ENCODE measurements around the gene ECSCR. TPM values are rescaled to one million over a fixed set of nuclear protein-coding genes. Genes with fewer than 3 reads are reported as not detected.

The ECSCR gene
- total and polyA plus RNA-seq, 7 experiments from 2014 or later, result 0.19 to 0.73 (median 0.37) TPM; not detected in 3

DNA sequence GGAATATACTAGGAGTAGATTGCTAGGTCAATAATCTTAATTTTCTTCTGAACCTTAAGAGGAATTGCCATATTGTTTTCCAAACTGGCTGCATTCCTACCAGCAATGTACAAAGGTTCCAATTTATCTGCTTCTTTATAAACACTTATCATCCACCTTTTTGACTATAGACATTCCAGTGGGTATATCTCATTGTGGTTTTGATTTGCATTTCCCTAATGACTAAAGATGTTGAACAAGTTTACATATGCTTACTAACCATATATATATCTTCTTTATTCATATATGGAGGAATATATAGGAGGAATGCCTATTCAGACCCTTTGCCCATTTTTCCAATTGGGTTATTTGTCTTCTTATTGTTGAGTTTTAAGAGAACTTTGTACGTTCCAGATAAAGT is 30.8 kb downstream of the ECSCR start:
- Histone ChIP-seq H3K4me1 (ENCODE audit: control insufficient read depth in 2 of 2, insufficient read depth in 2 of 2, low read length in 2 of 2) (peaks cover 0 to 5% of the 10 kb centered on the region in 2 donors), H3K9me3 (ENCODE audit: control insufficient read depth in 2 of 3, low read length in 3 of 3) (no peaks in the 10 kb centered on the region), H3K27me3 (ENCODE audit: control insufficient read depth in 2 of 2, insufficient read depth in 2 of 2, low read length in 2 of 2) (no peaks in the 10 kb centered on the region), H3K27ac (ENCODE audit: low read depth, low read length) (no peak overlapping the region), H3K36me3 (ENCODE audit: control insufficient read depth in 2 of 3, insufficient read depth in 3 of 3, low read length in 3 of 3) (peaks cover 0 to 5% (median 0%) of the 10 kb centered on the region in 3 experiments), H3K4me3 (ENCODE audit: low read length) (no peak overlapping the region)
- ChIA-PET CTCF (interaction anchor here (1.7 kb wide), 1 partner anchor 9 kb away, joined by 6 read pairs; no protein-coding TSS in a partner anchor), POLR2A (no interaction called here)
- Mint-ChIP-seq H3K4me3 (no peak overlapping the region), H3K27me3 (no peaks in the 10 kb centered on the region), H3K36me3 (peaks cover 0 to 21% (median 4%) of the 10 kb centered on the region in 5 donors), H3K27ac (peak overlapping the region in 2 of 9 donors; percentile 20 to 51), H3K9me3 (no peaks in the 10 kb centered on the region), H3K4me1 (peaks cover 0 to 21% (median 12%) of the 10 kb centered on the region in 7 donors)
- ATAC-seq (no peak), DNase-seq (no peak)
- intact Hi-C loops (cut with micrococcal nuclease), result no loop called here

DNA sequence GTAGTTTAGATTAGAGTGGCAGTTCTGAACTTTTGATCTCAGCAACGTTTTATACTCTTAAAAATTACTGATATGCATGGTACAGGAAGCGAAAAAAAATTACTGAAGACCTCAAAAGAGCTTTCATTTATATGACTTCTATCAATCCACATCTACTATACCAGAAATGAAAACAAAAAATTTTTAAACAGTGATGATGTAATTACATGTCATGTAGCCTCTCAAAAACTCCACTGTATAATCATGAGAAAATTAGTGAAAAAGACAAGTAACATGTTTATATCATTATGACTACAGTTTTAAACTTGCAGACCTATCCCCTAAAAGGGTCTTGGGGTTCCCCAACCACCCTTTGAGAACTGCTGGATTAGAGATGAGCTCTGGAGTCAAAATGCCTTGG is 32.5 kb downstream of the ECSCR start:
- Histone ChIP-seq H3K4me3 (ENCODE audit: low read length) (no peak overlapping the region), H3K9me3 (ENCODE audit: control insufficient read depth in 2 of 3, low read length in 3 of 3) (no peaks in the 10 kb centered on the region), H3K4me1 (ENCODE audit: control insufficient read depth in 2 of 2, insufficient read depth in 2 of 2, low read length in 2 of 2) (peaks cover 0 to 5% of the 10 kb centered on the region in 2 donors), H3K36me3 (ENCODE audit: control insufficient read depth in 2 of 3, insufficient read depth in 3 of 3, low read length in 3 of 3) (peaks cover 0 to 5% (median 0%) of the 10 kb centered on the region in 3 experiments), H3K27me3 (ENCODE audit: control insufficient read depth in 2 of 2, insufficient read depth in 2 of 2, low read length in 2 of 2) (no peaks in the 10 kb centered on the region), H3K27ac (ENCODE audit: low read depth, low read length) (no peak overlapping the region)
- peaks cover 0 to 21% (median 12%) of the 10 kb centered on the region in 7 donors for H3K4me1 Mint-ChIP-seq
- H3K27ac Mint-ChIP-seq, result peak overlapping the region in 8 of 9 donors; percentile 67 to 90 (median 84)
- ATAC-seq (peak; percentile 76), DNase-seq (peak in 6 of 9 donors; percentile 21 to 65 (median 52))
- H3K27me3 Mint-ChIP-seq, result no peaks in the 10 kb centered on the region
- POLR2A ChIA-PET, result interaction anchor here (0.6 to 2.0 kb wide), 7 partner anchors 9 to 136 kb away, joined by 3 to 13 read pairs (median 3); partner anchors contain the start of gene DNAJC18
- peaks cover 0 to 18% (median 5%) of the 10 kb centered on the region in 5 donors for H3K36me3 Mint-ChIP-seq
- CTCF ChIA-PET, result interaction anchor here (0.7 to 2.0 kb wide), 5 partner anchors 8 to 84 kb away, joined by 3 to 6 read pairs (median 5); no protein-coding TSS in a partner anchor
- intact Hi-C loops (cut with micrococcal nuclease), result no loop called here
- no peaks in the 10 kb centered on the region for H3K9me3 Mint-ChIP-seq
- peak overlapping the region in 5 of 10 donors; percentile 12 to 38 (median 18) for H3K4me3 Mint-ChIP-seq

DNA sequence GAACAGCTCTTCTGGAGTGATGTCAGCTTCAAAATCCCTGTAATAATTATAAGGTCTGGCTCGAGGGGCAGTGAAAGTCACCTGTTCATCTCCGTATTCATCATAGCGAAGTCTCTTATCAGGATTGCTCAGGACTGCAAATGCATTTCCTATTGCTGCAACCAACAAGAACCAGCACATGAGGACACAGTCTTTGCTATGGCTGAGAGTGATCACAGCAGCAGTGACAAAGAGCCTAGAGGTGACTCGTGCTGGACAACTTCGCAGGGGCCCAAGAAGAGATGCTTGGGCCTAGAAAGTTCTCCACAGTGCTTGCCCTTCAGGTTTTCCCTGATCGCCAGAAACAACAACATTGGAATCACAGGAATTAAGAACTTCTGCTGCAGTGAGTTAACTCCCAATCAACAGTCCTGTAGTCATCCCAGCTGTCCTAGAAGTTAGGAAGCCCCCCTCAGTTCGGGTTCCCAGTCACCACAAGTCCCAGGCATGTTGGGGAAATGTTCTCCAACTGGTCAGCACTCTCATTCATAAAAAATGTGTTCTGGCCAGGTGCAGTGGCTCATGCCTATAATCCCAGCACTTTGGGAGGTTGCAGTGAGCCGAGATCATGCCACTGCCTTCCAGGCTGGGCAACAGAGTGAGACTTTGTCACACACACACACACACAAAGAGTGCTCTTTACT is 36.2 kb downstream of the ECSCR start:
- H3K4me3 ChIP-seq (ENCODE audit: low read length), result no peak overlapping the region
- H3K4me3 Mint-ChIP-seq, result no peak overlapping the region
- DNase-seq, result no peak
- H3K9me3 ChIP-seq (ENCODE audit: control insufficient read depth in 2 of 3, low read length in 3 of 3), result no peaks in the 10 kb centered on the region
- H3K9me3 Mint-ChIP-seq, result no peaks in the 10 kb centered on the region
- peaks cover 3 to 9% of the 10 kb centered on the region in 2 donors for H3K4me1 ChIP-seq (ENCODE audit: control insufficient read depth in 2 of 2, insufficient read depth in 2 of 2, low read length in 2 of 2)
- H3K27ac Mint-ChIP-seq, result no peak overlapping the region
- intact Hi-C loops (cut with micrococcal nuclease), result no loop called here
- peaks cover 0 to 22% (median 21%) of the 10 kb centered on the region in 5 donors for H3K36me3 Mint-ChIP-seq
- no peak overlapping the region for H3K27ac ChIP-seq (ENCODE audit: low read depth, low read length)
- peaks cover 4 to 29% (median 21%) of the 10 kb centered on the region in 7 donors for H3K4me1 Mint-ChIP-seq
- ATAC-seq, result no peak
- peaks cover 0 to 5% (median 3%) of the 10 kb centered on the region in 3 experiments for H3K36me3 ChIP-seq (ENCODE audit: control insufficient read depth in 2 of 3, insufficient read depth in 3 of 3, low read length in 3 of 3)
- POLR2A ChIA-PET, result interaction anchor here (1.3 to 9.4 kb wide), 2 partner anchors 13 to 88 kb away, joined by 4 to 102 read pairs; partner anchors contain the start of gene DNAJC18
- CTCF ChIA-PET, result interaction anchor here (0.7 to 9.5 kb wide), 3 partner anchors 13 to 88 kb away, joined by 3 to 310 read pairs (median 4); partner anchors contain the start of gene DNAJC18
- no peaks in the 10 kb centered on the region for H3K27me3 Mint-ChIP-seq
- no peaks in the 10 kb centered on the region for H3K27me3 ChIP-seq (ENCODE audit: control insufficient read depth in 2 of 2, insufficient read depth in 2 of 2, low read length in 2 of 2)

DNA sequence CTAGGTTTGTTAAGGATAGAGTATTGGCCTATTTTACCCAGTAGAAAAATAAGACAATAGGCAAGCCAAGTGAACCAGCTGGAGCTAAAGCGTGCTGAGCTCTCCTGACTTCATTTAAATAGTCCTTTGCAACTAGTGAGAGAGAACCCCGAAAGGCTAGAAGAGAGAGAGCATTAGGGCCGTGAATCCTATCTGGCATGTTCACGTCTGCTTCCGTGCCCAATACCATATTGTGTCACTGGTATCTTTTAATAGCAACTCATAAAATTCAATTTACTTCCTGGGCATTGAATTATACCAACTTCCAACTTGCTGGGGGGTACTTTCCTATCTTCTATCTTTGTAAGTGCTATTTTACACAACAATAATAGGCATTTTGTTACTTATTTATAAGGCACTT is 37.0 kb downstream of the ECSCR start:
- no peaks in the 10 kb centered on the region for H3K9me3 Mint-ChIP-seq
- H3K4me1 Mint-ChIP-seq, result peaks cover 4 to 25% (median 17%) of the 10 kb centered on the region in 7 donors
- DNase-seq (no peak), ATAC-seq (no peak)
- Histone ChIP-seq H3K9me3 (ENCODE audit: control insufficient read depth in 2 of 3, low read length in 3 of 3) (no peaks in the 10 kb centered on the region), H3K36me3 (ENCODE audit: control insufficient read depth in 2 of 3, insufficient read depth in 3 of 3, low read length in 3 of 3) (peaks cover 0 to 5% (median 3%) of the 10 kb centered on the region in 3 experiments), H3K27ac (ENCODE audit: low read depth, low read length) (no peak overlapping the region), H3K4me1 (ENCODE audit: control insufficient read depth in 2 of 2, insufficient read depth in 2 of 2, low read length in 2 of 2) (peaks cover 3 to 9% of the 10 kb centered on the region in 2 donors), H3K4me3 (ENCODE audit: low read length) (no peak overlapping the region), H3K27me3 (ENCODE audit: control insufficient read depth in 2 of 2, insufficient read depth in 2 of 2, low read length in 2 of 2) (no peaks in the 10 kb centered on the region)
- intact Hi-C loops (cut with micrococcal nuclease), result no loop called here
- no peak overlapping the region for H3K4me3 Mint-ChIP-seq
- H3K27me3 Mint-ChIP-seq, result no peaks in the 10 kb centered on the region
- ChIA-PET POLR2A (interaction anchor here (0.6 to 9.4 kb wide), 3 partner anchors 14 to 89 kb away, joined by 3 to 102 read pairs (median 4); partner anchors contain the start of gene DNAJC18), CTCF (interaction anchor here (0.7 to 9.5 kb wide), 3 partner anchors 13 to 89 kb away, joined by 3 to 310 read pairs (median 4); partner anchors contain the start of gene DNAJC18)
- peaks cover 0 to 25% (median 22%) of the 10 kb centered on the region in 5 donors for H3K36me3 Mint-ChIP-seq
- H3K27ac Mint-ChIP-seq, result no peak overlapping the region

DNA sequence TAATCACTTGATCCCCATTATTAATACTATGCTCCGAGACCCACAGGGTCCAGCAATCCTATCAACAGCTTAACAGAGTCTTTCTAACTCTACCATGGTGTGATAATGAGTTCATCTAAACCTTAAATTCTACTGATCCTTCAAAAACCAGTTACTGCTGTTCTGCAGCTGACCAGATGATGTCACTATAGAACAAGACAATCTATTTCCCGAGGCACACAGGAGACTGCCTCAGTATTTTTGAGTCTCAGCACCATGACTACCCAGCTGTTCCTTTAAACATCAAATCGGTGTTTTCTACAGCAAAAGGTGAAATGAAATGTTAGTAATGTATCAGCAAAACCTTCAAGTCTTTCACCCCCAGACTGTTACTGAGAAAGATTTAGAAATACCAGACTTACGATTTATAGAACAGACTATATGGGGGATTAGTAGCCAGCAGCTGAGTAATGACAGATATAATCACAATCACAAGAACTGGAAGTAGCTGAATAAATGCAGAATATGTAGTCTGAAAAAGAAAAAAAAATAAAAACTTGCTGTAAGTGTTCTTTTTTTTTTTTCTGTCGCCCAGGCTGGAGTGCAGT is 40.1 kb downstream of the ECSCR start:
- Mint-ChIP-seq H3K4me1 (peaks cover 4 to 40% (median 6%) of the 10 kb centered on the region in 7 donors), H3K4me3 (peak overlapping the region in 2 of 10 donors; percentile 19 to 47), H3K9me3 (no peaks in the 10 kb centered on the region), H3K27ac (peak overlapping the region in 6 of 9 donors; percentile 16 to 87 (median 74)), H3K36me3 (peaks cover 0 to 43% (median 18%) of the 10 kb centered on the region in 5 donors), H3K27me3 (no peaks in the 10 kb centered on the region)
- Histone ChIP-seq H3K27me3 (ENCODE audit: control insufficient read depth in 2 of 2, insufficient read depth in 2 of 2, low read length in 2 of 2) (no peaks in the 10 kb centered on the region), H3K36me3 (ENCODE audit: control insufficient read depth in 2 of 3, insufficient read depth in 3 of 3, low read length in 3 of 3) (peaks cover 0 to 16% (median 0%) of the 10 kb centered on the region in 3 experiments), H3K4me1 (ENCODE audit: control insufficient read depth in 2 of 2, insufficient read depth in 2 of 2, low read length in 2 of 2) (peaks cover 3 to 4% of the 10 kb centered on the region in 2 donors), H3K4me3 (ENCODE audit: low read length) (no peak overlapping the region), H3K9me3 (ENCODE audit: control insufficient read depth in 2 of 3, low read length in 3 of 3) (no peaks in the 10 kb centered on the region), H3K27ac (ENCODE audit: low read depth, low read length) (no peak overlapping the region)
- ChIA-PET POLR2A (interaction anchor here (0.5 to 9.4 kb wide), 15 partner anchors 8 to 1344 kb away, joined by 3 to 102 read pairs (median 4); partner anchors contain the start of genes DNAJC18 and STING1), CTCF (interaction anchor here (0.5 to 9.5 kb wide), 24 partner anchors 8 to 1504 kb away, joined by 3 to 310 read pairs (median 4); partner anchors contain the start of genes DNAJC18 and STING1)
- DNase-seq, result peak in 7 of 9 donors; percentile 65 to 86 (median 75)
- peak; percentile 99 for ATAC-seq
- intact Hi-C loops (cut with micrococcal nuclease), result loop anchor here (1.0 to 5.0 kb wide), 19 partner anchors 17 to 343 kb away; partner anchors contain the start of genes STING1 (in 2 of the 2), UBE2D2 (in 2 of the 2), DNAJC18 (in 1 of the 2) and SPATA24 (in 1 of the 2)

Measured in naive thymus-derived CD4-positive, alpha-beta T cell (primary cell).